ENCODE measurements around the gene LRRC7. TPM values are rescaled to one million over a fixed set of nuclear protein-coding genes. Genes with fewer than 3 reads are reported as not detected.

LRRC7 gene
- total RNA-seq, 5 donors from 2014 or later (not counting 1 experiment from before 2014, with no cell fraction given) = 0.13 to 4.0 (median 0.54) TPM

- H3K27ac Mint-ChIP-seq = no peak overlapping the region
- no peak overlapping the region for H3K27ac ChIP-seq (ENCODE audit: low read length)
- DNase-seq (no peak), ATAC-seq (replicated peaks in 1 of 4) (no peak)
- H3K36me3 Mint-ChIP-seq = no peaks in the 10 kb centered on the region
- no peaks in the 10 kb centered on the region for H3K9me3 ChIP-seq
- no peaks in the 10 kb centered on the region for H3K4me1 Mint-ChIP-seq
- H3K4me1 ChIP-seq (ENCODE audit: control insufficient read depth in 1 of 2, extremely low read depth in 1 of 2, insufficient read depth in 2 of 2, low read length in 2 of 2) = no peaks in the 10 kb centered on the region
- peaks cover 3 to 5% (median 4%) of the 10 kb centered on the region in 3 donors for H3K9me3 Mint-ChIP-seq
- H3K27me3 Mint-ChIP-seq = no peaks in the 10 kb centered on the region
- POLR2A ChIA-PET = no interaction called here
- no peak overlapping the region for H3K4me3 Mint-ChIP-seq
- no peaks in the 10 kb centered on the region for H3K27me3 ChIP-seq (replicated peaks in 1 of 2; ENCODE audit: control insufficient read depth in 2 of 2, extremely low read depth in 1 of 2, insufficient read depth in 2 of 2, low read length in 1 of 2)
- H3K4me3 ChIP-seq (ENCODE audit: control insufficient read depth in 1 of 2, extremely low read depth in 1 of 2, low read length in 1 of 2) = no peak overlapping the region
- no CpG with 5 or more reads among the region's 2 CpGs for WGBS (ENCODE audit: insufficient coverage)
- CTCF ChIA-PET = no interaction called here
- H3K36me3 ChIP-seq (ENCODE audit: control insufficient read depth in 2 of 2, extremely low read depth in 1 of 2, insufficient read depth in 1 of 2, low read length in 1 of 2) = no peaks in the 10 kb centered on the region
Observed at GRCh38 chr1:70079546-70079945, 511.8 kb downstream of the LRRC7 start.

GRCh38 chr1:70083519-70083918 lies 515.8 kb downstream of the LRRC7 start:
- Mint-ChIP-seq H3K27me3 (no peaks in the 10 kb centered on the region), H3K27ac (no peak overlapping the region), H3K9me3 (peaks cover 4 to 8% (median 5%) of the 10 kb centered on the region in 3 donors), H3K4me1 (no peaks in the 10 kb centered on the region), H3K36me3 (no peaks in the 10 kb centered on the region), H3K4me3 (no peak overlapping the region)
- ATAC-seq (replicated peaks in 1 of 4) = no peak
- H3K9me3 ChIP-seq = no peaks in the 10 kb centered on the region
- no peak overlapping the region for H3K4me3 ChIP-seq (ENCODE audit: control insufficient read depth in 1 of 2, extremely low read depth in 1 of 2, low read length in 1 of 2)
- ChIA-PET CTCF (no interaction called here), POLR2A (no interaction called here)
- no peaks in the 10 kb centered on the region for H3K36me3 ChIP-seq (ENCODE audit: control insufficient read depth in 2 of 2, extremely low read depth in 1 of 2, insufficient read depth in 1 of 2, low read length in 1 of 2)
- H3K27me3 ChIP-seq (replicated peaks in 1 of 2; ENCODE audit: control insufficient read depth in 2 of 2, extremely low read depth in 1 of 2, insufficient read depth in 2 of 2, low read length in 1 of 2) = no peaks in the 10 kb centered on the region
- 32% methylated on average over 3 of the region's 3 CpGs for WGBS (ENCODE audit: insufficient coverage)
- DNase-seq = no peak
- no peak overlapping the region for H3K27ac ChIP-seq (ENCODE audit: low read length)
- H3K4me1 ChIP-seq (ENCODE audit: control insufficient read depth in 1 of 2, extremely low read depth in 1 of 2, insufficient read depth in 2 of 2, low read length in 2 of 2) = no peaks in the 10 kb centered on the region

GRCh38 chr1:70084314-70084915 lies 516.7 kb downstream of the LRRC7 start:
- ChIA-PET POLR2A (no interaction called here), CTCF (no interaction called here)
- no peak for DNase-seq
- Mint-ChIP-seq H3K9me3 (peaks cover 4 to 8% (median 5%) of the 10 kb centered on the region in 3 donors), H3K4me1 (no peaks in the 10 kb centered on the region), H3K27ac (no peak overlapping the region), H3K4me3 (no peak overlapping the region), H3K36me3 (no peaks in the 10 kb centered on the region), H3K27me3 (peaks cover 3 to 4% of the 10 kb centered on the region in 2 donors)
- H3K27ac ChIP-seq (ENCODE audit: low read length) = no peak overlapping the region
- no CpG with 5 or more reads among the region's 1 CpG for WGBS (ENCODE audit: insufficient coverage)
- no peaks in the 10 kb centered on the region for H3K36me3 ChIP-seq (ENCODE audit: control insufficient read depth in 2 of 2, extremely low read depth in 1 of 2, insufficient read depth in 1 of 2, low read length in 1 of 2)
- no peak for ATAC-seq (replicated peaks in 1 of 4)
- no peaks in the 10 kb centered on the region for H3K9me3 ChIP-seq
- H3K4me1 ChIP-seq (ENCODE audit: control insufficient read depth in 1 of 2, extremely low read depth in 1 of 2, insufficient read depth in 2 of 2, low read length in 2 of 2) = no peaks in the 10 kb centered on the region
- no peak overlapping the region for H3K4me3 ChIP-seq (ENCODE audit: control insufficient read depth in 1 of 2, extremely low read depth in 1 of 2, low read length in 1 of 2)
- no peaks in the 10 kb centered on the region for H3K27me3 ChIP-seq (replicated peaks in 1 of 2; ENCODE audit: control insufficient read depth in 2 of 2, extremely low read depth in 1 of 2, insufficient read depth in 2 of 2, low read length in 1 of 2)

GRCh38 chr1:70085521-70085920 lies 517.8 kb downstream of the LRRC7 start:
- no peaks in the 10 kb centered on the region for H3K27me3 ChIP-seq (replicated peaks in 1 of 2; ENCODE audit: control insufficient read depth in 2 of 2, extremely low read depth in 1 of 2, insufficient read depth in 2 of 2, low read length in 1 of 2)
- no peak overlapping the region for H3K27ac ChIP-seq (ENCODE audit: low read length)
- H3K9me3 ChIP-seq = no peaks in the 10 kb centered on the region
- CTCF ChIA-PET = no interaction called here
- Mint-ChIP-seq H3K27me3 (peaks cover 3 to 4% of the 10 kb centered on the region in 2 donors), H3K4me3 (no peak overlapping the region), H3K9me3 (peaks cover 4 to 8% (median 5%) of the 10 kb centered on the region in 3 donors), H3K4me1 (no peaks in the 10 kb centered on the region), H3K27ac (no peak overlapping the region), H3K36me3 (no peaks in the 10 kb centered on the region)
- POLR2A ChIA-PET = no interaction called here
- ATAC-seq (replicated peaks in 1 of 4) (no peak), DNase-seq (no peak)
- H3K4me1 ChIP-seq (ENCODE audit: control insufficient read depth in 1 of 2, extremely low read depth in 1 of 2, insufficient read depth in 2 of 2, low read length in 2 of 2) = no peaks in the 10 kb centered on the region
- H3K36me3 ChIP-seq (ENCODE audit: control insufficient read depth in 2 of 2, extremely low read depth in 1 of 2, insufficient read depth in 1 of 2, low read length in 1 of 2) = no peaks in the 10 kb centered on the region
- no peak overlapping the region for H3K4me3 ChIP-seq (ENCODE audit: control insufficient read depth in 1 of 2, extremely low read depth in 1 of 2, low read length in 1 of 2)

DNA sequence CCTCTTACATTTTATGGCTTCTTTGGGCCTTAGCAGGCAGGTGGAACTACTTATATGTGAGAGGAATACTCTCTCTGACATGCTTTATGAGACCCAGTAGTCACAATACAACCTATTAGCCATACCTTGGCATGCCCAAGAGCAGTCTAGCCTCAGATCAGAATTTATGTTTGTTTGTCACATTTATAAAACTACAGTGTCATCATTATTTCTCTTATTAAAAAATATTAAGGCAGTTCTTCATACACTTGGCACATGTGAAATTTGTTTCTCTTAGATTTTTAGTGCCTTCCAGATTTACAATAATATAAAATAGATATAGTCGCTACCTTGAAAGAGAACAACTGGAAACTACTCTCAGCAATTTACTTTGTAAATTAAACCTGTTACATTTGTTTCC lies 519.2 kb downstream of the LRRC7 start:
- no peak for DNase-seq
- Histone ChIP-seq H3K4me1 (ENCODE audit: control insufficient read depth in 1 of 2, extremely low read depth in 1 of 2, insufficient read depth in 2 of 2, low read length in 2 of 2) (no peaks in the 10 kb centered on the region), H3K4me3 (ENCODE audit: control insufficient read depth in 1 of 2, extremely low read depth in 1 of 2, low read length in 1 of 2) (no peak overlapping the region), H3K36me3 (ENCODE audit: control insufficient read depth in 2 of 2, extremely low read depth in 1 of 2, insufficient read depth in 1 of 2, low read length in 1 of 2) (no peaks in the 10 kb centered on the region), H3K9me3 (no peaks in the 10 kb centered on the region), H3K27ac (ENCODE audit: low read length) (no peak overlapping the region), H3K27me3 (replicated peaks in 1 of 2; ENCODE audit: control insufficient read depth in 2 of 2, extremely low read depth in 1 of 2, insufficient read depth in 2 of 2, low read length in 1 of 2) (no peaks in the 10 kb centered on the region)
- POLR2A ChIA-PET = no interaction called here
- no CpG with 5 or more reads among the region's 1 CpG for WGBS (ENCODE audit: insufficient coverage)
- Mint-ChIP-seq H3K36me3 (no peaks in the 10 kb centered on the region), H3K27me3 (peaks cover 3 to 4% of the 10 kb centered on the region in 2 donors), H3K4me3 (no peak overlapping the region), H3K27ac (no peak overlapping the region), H3K4me1 (no peaks in the 10 kb centered on the region), H3K9me3 (peaks cover 4 to 8% (median 5%) of the 10 kb centered on the region in 3 donors)
- CTCF ChIA-PET = no interaction called here
- ATAC-seq (replicated peaks in 1 of 4) = no peak

GRCh38 chr1:70090141-70090540 lies 522.4 kb downstream of the LRRC7 start:
- ATAC-seq (replicated peaks in 1 of 4) (no peak), DNase-seq (no peak)
- no peaks in the 10 kb centered on the region for H3K9me3 ChIP-seq
- no peak overlapping the region for H3K27ac ChIP-seq (ENCODE audit: low read length)
- Mint-ChIP-seq H3K4me1 (no peaks in the 10 kb centered on the region), H3K4me3 (no peak overlapping the region), H3K9me3 (peaks cover 0 to 4% (median 0%) of the 10 kb centered on the region in 3 donors), H3K27me3 (peaks cover 4 to 8% of the 10 kb centered on the region in 2 donors), H3K36me3 (no peaks in the 10 kb centered on the region), H3K27ac (no peak overlapping the region)
- ChIA-PET CTCF (no interaction called here), POLR2A (no interaction called here)
- H3K4me3 ChIP-seq (ENCODE audit: control insufficient read depth in 1 of 2, extremely low read depth in 1 of 2, low read length in 1 of 2) = no peak overlapping the region
- no peaks in the 10 kb centered on the region for H3K27me3 ChIP-seq (replicated peaks in 1 of 2; ENCODE audit: control insufficient read depth in 2 of 2, extremely low read depth in 1 of 2, insufficient read depth in 2 of 2, low read length in 1 of 2)
- no CpG with 5 or more reads among the region's 3 CpGs for WGBS (ENCODE audit: insufficient coverage)
- no peaks in the 10 kb centered on the region for H3K4me1 ChIP-seq (ENCODE audit: control insufficient read depth in 1 of 2, extremely low read depth in 1 of 2, insufficient read depth in 2 of 2, low read length in 2 of 2)
- H3K36me3 ChIP-seq (ENCODE audit: control insufficient read depth in 2 of 2, extremely low read depth in 1 of 2, insufficient read depth in 1 of 2, low read length in 1 of 2) = no peaks in the 10 kb centered on the region

- H3K4me3 Mint-ChIP-seq = no peak overlapping the region
- no peaks in the 10 kb centered on the region for H3K27me3 ChIP-seq (replicated peaks in 1 of 2; ENCODE audit: control insufficient read depth in 2 of 2, extremely low read depth in 1 of 2, insufficient read depth in 2 of 2, low read length in 1 of 2)
- no peak for ATAC-seq (replicated peaks in 1 of 4)
- 83% methylated on average over 1 of the region's 2 CpGs for WGBS (ENCODE audit: insufficient coverage)
- no peak overlapping the region for H3K4me3 ChIP-seq (ENCODE audit: control insufficient read depth in 1 of 2, extremely low read depth in 1 of 2, low read length in 1 of 2)
- H3K9me3 ChIP-seq = no peaks in the 10 kb centered on the region
- H3K36me3 Mint-ChIP-seq = no peaks in the 10 kb centered on the region
- no peaks in the 10 kb centered on the region for H3K4me1 ChIP-seq (ENCODE audit: control insufficient read depth in 1 of 2, extremely low read depth in 1 of 2, insufficient read depth in 2 of 2, low read length in 2 of 2)
- peaks cover 4 to 8% of the 10 kb centered on the region in 2 donors for H3K27me3 Mint-ChIP-seq
- no peaks in the 10 kb centered on the region for H3K9me3 Mint-ChIP-seq
- no peaks in the 10 kb centered on the region for H3K4me1 Mint-ChIP-seq
- no peaks in the 10 kb centered on the region for H3K36me3 ChIP-seq (ENCODE audit: control insufficient read depth in 2 of 2, extremely low read depth in 1 of 2, insufficient read depth in 1 of 2, low read length in 1 of 2)
- H3K27ac ChIP-seq (ENCODE audit: low read length) = no peak overlapping the region
- CTCF ChIA-PET = no interaction called here
- no peak for DNase-seq
- POLR2A ChIA-PET = no interaction called here
- no peak overlapping the region for H3K27ac Mint-ChIP-seq
Observed at GRCh38 chr1:70090875-70091274, 523.2 kb downstream of the LRRC7 start.

Measured in T-cell (primary cell).